Measurements from ENCODE around the gene TBC1D8. TPM values are rescaled to one million over a fixed set of nuclear protein-coding genes. Genes with fewer than 3 reads are reported as not detected.
A peak's percentile ranks its signal among the peaks of the same experiment; 100 is the strongest.

The TBC1D8 gene
- total RNA-seq (21.5 TPM), polyA plus RNA-seq (ENCODE audit: insufficient read depth in 1 of 8, insufficient read length in 8 of 8, low replicate concordance in 1 of 8) (10 to 100 TPM; 18.3 to 26.6 (median 20.1) TPM)
- long read RNA-seq, donor 1 = 0 reads
- long read RNA-seq, donor 2 = 0 reads
- long read RNA-seq, donor 3 = 0 reads
- long read RNA-seq, donor 4, partial matches to known transcripts = 5 of 11 reads
- long read RNA-seq, donor 4, other reads (novel, unspliced or antisense) = 5 of 11 reads
- long read RNA-seq, donor 5, partial matches to known transcripts = 0 of 1 reads
- long read RNA-seq, donor 5, other reads (novel, unspliced or antisense) = 0 of 1 reads
- long read RNA-seq, donor 6, partial matches to known transcripts = 0 of 3 reads
- long read RNA-seq, donor 6, other reads (novel, unspliced or antisense) = 0 of 3 reads
- long read RNA-seq, donor 7, partial matches to known transcripts = 7,757 of 12,644 reads
- long read RNA-seq, donor 7, other reads (novel, unspliced or antisense) = 4,886 of 12,644 reads
- long read RNA-seq, donor 8, partial matches to known transcripts = 0 of 2 reads
- long read RNA-seq, donor 8, other reads (novel, unspliced or antisense) = 0 of 2 reads
- long read RNA-seq, donor 9, partial matches to known transcripts = 0 of 1 reads
- long read RNA-seq, donor 9, other reads (novel, unspliced or antisense) = 0 of 1 reads
- long read RNA-seq, donor 10, partial matches to known transcripts = 11 of 12 reads
- long read RNA-seq, donor 10, other reads (novel, unspliced or antisense) = 0 of 12 reads
- long read RNA-seq, donor 11, partial matches to known transcripts = 0 of 1 reads
- long read RNA-seq, donor 11, other reads (novel, unspliced or antisense) = 0 of 1 reads

- Histone ChIP-seq H3K27ac (ENCODE audit: low read length) (peak within 1 kb of the TSS; percentile 85), H3K4me3 (ENCODE audit: low read length) (peak within 1 kb of the TSS; percentile 82), H3K9me3 (replicated peaks; ENCODE audit: control insufficient read depth, low read depth, low read length) (no peaks in the 10 kb centered on the region), H3K27me3 (ENCODE audit: control insufficient read depth, insufficient read depth, low read length) (peaks cover 6% of the 10 kb centered on the region), H3K4me1 (ENCODE audit: control insufficient read depth, insufficient read depth, low read length) (peaks cover 37% of the 10 kb centered on the region), H3K36me3 (ENCODE audit: control insufficient read depth, insufficient read depth, low read length) (no peaks in the 10 kb centered on the region)
- peak; percentile 94 for DNase-seq
- WGBS (ENCODE audit: insufficient coverage) = under 1% methylated on average over 38 of the region's 81 CpGs
Observed at GRCh38 chr2:101151146-101151858, at the start of gene TBC1D8. Gene TBC1D8 (minus strand): TSS chr2:101151382. CDS start chr2:101151253, 129 bp downstream.

GRCh38 chr2:101200676-101201075, 49.5 kb upstream of the TBC1D8 start:
- Histone ChIP-seq H3K27ac (ENCODE audit: low read length) (no peak overlapping the region), H3K9me3 (replicated peaks; ENCODE audit: control insufficient read depth, low read depth, low read length) (no peaks in the 10 kb centered on the region), H3K36me3 (ENCODE audit: control insufficient read depth, insufficient read depth, low read length) (no peaks in the 10 kb centered on the region), H3K4me1 (ENCODE audit: control insufficient read depth, insufficient read depth, low read length) (peaks cover 3% of the 10 kb centered on the region), H3K4me3 (ENCODE audit: low read length) (no peak overlapping the region), H3K27me3 (ENCODE audit: control insufficient read depth, insufficient read depth, low read length) (no peaks in the 10 kb centered on the region)
- 53% methylated on average over 2 of the region's 2 CpGs for WGBS (ENCODE audit: insufficient coverage)
- no peak for DNase-seq

- no peak for DNase-seq
- Histone ChIP-seq H3K27ac (ENCODE audit: low read length) (no peak overlapping the region), H3K4me3 (ENCODE audit: low read length) (no peak overlapping the region), H3K36me3 (ENCODE audit: control insufficient read depth, insufficient read depth, low read length) (no peaks in the 10 kb centered on the region), H3K9me3 (replicated peaks; ENCODE audit: control insufficient read depth, low read depth, low read length) (no peaks in the 10 kb centered on the region), H3K27me3 (ENCODE audit: control insufficient read depth, insufficient read depth, low read length) (no peaks in the 10 kb centered on the region), H3K4me1 (ENCODE audit: control insufficient read depth, insufficient read depth, low read length) (peaks cover 5% of the 10 kb centered on the region)
- WGBS (ENCODE audit: insufficient coverage) = no CpG with 5 or more reads among the region's 7 CpGs
Observed at GRCh38 chr2:101199251-101199791, 48.1 kb upstream of the TBC1D8 start.

- no peaks in the 10 kb centered on the region for H3K36me3 ChIP-seq (ENCODE audit: control insufficient read depth, insufficient read depth, low read length)
- no peak overlapping the region for H3K4me3 ChIP-seq (ENCODE audit: low read length)
- H3K27ac ChIP-seq (ENCODE audit: low read length) = no peak overlapping the region
- peaks cover 5% of the 10 kb centered on the region for H3K4me1 ChIP-seq (ENCODE audit: control insufficient read depth, insufficient read depth, low read length)
- WGBS (ENCODE audit: insufficient coverage) = 90% methylated on average over 10 of the region's 12 CpGs
- no peaks in the 10 kb centered on the region for H3K9me3 ChIP-seq (replicated peaks; ENCODE audit: control insufficient read depth, low read depth, low read length)
- no peak for DNase-seq
- H3K27me3 ChIP-seq (ENCODE audit: control insufficient read depth, insufficient read depth, low read length) = no peaks in the 10 kb centered on the region
Observed at GRCh38 chr2:101197814-101198213, 46.6 kb upstream of the TBC1D8 start.

GRCh38 chr2:101197215-101197745, 46.1 kb upstream of the TBC1D8 start:
- DNase-seq = no peak
- H3K4me3 ChIP-seq (ENCODE audit: low read length) = no peak overlapping the region
- H3K36me3 ChIP-seq (ENCODE audit: control insufficient read depth, insufficient read depth, low read length) = no peaks in the 10 kb centered on the region
- no peaks in the 10 kb centered on the region for H3K9me3 ChIP-seq (replicated peaks; ENCODE audit: control insufficient read depth, low read depth, low read length)
- no peak overlapping the region for H3K27ac ChIP-seq (ENCODE audit: low read length)
- WGBS (ENCODE audit: insufficient coverage) = no CpG with 5 or more reads among the region's 1 CpG
- H3K27me3 ChIP-seq (ENCODE audit: control insufficient read depth, insufficient read depth, low read length) = no peaks in the 10 kb centered on the region
- H3K4me1 ChIP-seq (ENCODE audit: control insufficient read depth, insufficient read depth, low read length) = peaks cover 5% of the 10 kb centered on the region

GRCh38 chr2:101195871-101196661, 44.9 kb upstream of the TBC1D8 start:
- Histone ChIP-seq H3K27ac (ENCODE audit: low read length) (no peak overlapping the region), H3K36me3 (ENCODE audit: control insufficient read depth, insufficient read depth, low read length) (no peaks in the 10 kb centered on the region), H3K9me3 (replicated peaks; ENCODE audit: control insufficient read depth, low read depth, low read length) (no peaks in the 10 kb centered on the region), H3K27me3 (ENCODE audit: control insufficient read depth, insufficient read depth, low read length) (no peaks in the 10 kb centered on the region), H3K4me1 (ENCODE audit: control insufficient read depth, insufficient read depth, low read length) (peaks cover 7% of the 10 kb centered on the region), H3K4me3 (ENCODE audit: low read length) (no peak overlapping the region)
- 74% methylated on average over 3 of the region's 9 CpGs for WGBS (ENCODE audit: insufficient coverage)
- DNase-seq = no peak

GRCh38 chr2:101193033-101193626, 41.9 kb upstream of the TBC1D8 start:
- Histone ChIP-seq H3K27me3 (ENCODE audit: control insufficient read depth, insufficient read depth, low read length) (no peaks in the 10 kb centered on the region), H3K36me3 (ENCODE audit: control insufficient read depth, insufficient read depth, low read length) (no peaks in the 10 kb centered on the region), H3K4me1 (ENCODE audit: control insufficient read depth, insufficient read depth, low read length) (peaks cover 11% of the 10 kb centered on the region), H3K9me3 (replicated peaks; ENCODE audit: control insufficient read depth, low read depth, low read length) (peaks cover 2% of the 10 kb centered on the region), H3K27ac (ENCODE audit: low read length) (no peak overlapping the region), H3K4me3 (ENCODE audit: low read length) (no peak overlapping the region)
- DNase-seq = no peak
- WGBS (ENCODE audit: insufficient coverage) = 62% methylated on average over 10 of the region's 11 CpGs

GRCh38 chr2:101190747-101191516, 39.8 kb upstream of the TBC1D8 start:
- Histone ChIP-seq H3K27ac (ENCODE audit: low read length) (peak overlapping the region; percentile 44), H3K36me3 (ENCODE audit: control insufficient read depth, insufficient read depth, low read length) (no peaks in the 10 kb centered on the region), H3K9me3 (replicated peaks; ENCODE audit: control insufficient read depth, low read depth, low read length) (peaks cover 2% of the 10 kb centered on the region), H3K27me3 (ENCODE audit: control insufficient read depth, insufficient read depth, low read length) (no peaks in the 10 kb centered on the region), H3K4me3 (ENCODE audit: low read length) (no peak overlapping the region), H3K4me1 (ENCODE audit: control insufficient read depth, insufficient read depth, low read length) (peaks cover 8% of the 10 kb centered on the region)
- DNase-seq = peak; percentile 73
- WGBS (ENCODE audit: insufficient coverage) = 8% methylated on average over 2 of the region's 9 CpGs

Data from muscle of leg (tissue), 16 donors.